Kidney epithelial cell (primary cell): ENCODE results near the gene GET3. TPM values are rescaled to one million over a fixed set of nuclear protein-coding genes. Genes with fewer than 3 reads are reported as not detected.

Source experiments
- DNase-seq: peaks from one replicate; pipeline ENCODE4 v3.0.0-alpha.2; 2010; ENCODE audit warnings: low read depth
- H3K27me3 ChIP-seq: 2 replicates; pipeline ENCODE4 v1.6.0; 2011; ENCODE audit warnings: low read length; ENCODE audit not compliant: control insufficient read depth, insufficient read depth
- H3K36me3 ChIP-seq: 2 replicates; pipeline ENCODE4 v1.5.1; 2011; ENCODE audit warnings: low read length; ENCODE audit not compliant: control insufficient read depth, insufficient read depth
- H3K4me3 ChIP-seq: 2 replicates; pipeline ENCODE4 v1.5.1; 2011; ENCODE audit warnings: low read depth, mild to moderate bottlenecking, control low read depth, low read length
- total RNA-seq: library from RNA; depleted of rRNA; stranded (reverse); fragments of >200 nt; gene quantifications from 2 replicates; pipeline ENCODE4 v1.2.3, GENCODE V29; 2015
- TF ChIP-seq, protein P1 (sequence below): IDR thresholded peaks from 2 replicates; pipeline ENCODE4 v1.5.1; 2011; ENCODE audit warnings: mild to moderate bottlenecking, moderate library complexity, low read length, control low read depth, inconsistent platforms; ENCODE audit not compliant: insufficient read depth, poor library complexity, severe bottlenecking

GET3 gene
- total RNA-seq, 1 donor from 2014 or later = 146 TPM

DNA sequence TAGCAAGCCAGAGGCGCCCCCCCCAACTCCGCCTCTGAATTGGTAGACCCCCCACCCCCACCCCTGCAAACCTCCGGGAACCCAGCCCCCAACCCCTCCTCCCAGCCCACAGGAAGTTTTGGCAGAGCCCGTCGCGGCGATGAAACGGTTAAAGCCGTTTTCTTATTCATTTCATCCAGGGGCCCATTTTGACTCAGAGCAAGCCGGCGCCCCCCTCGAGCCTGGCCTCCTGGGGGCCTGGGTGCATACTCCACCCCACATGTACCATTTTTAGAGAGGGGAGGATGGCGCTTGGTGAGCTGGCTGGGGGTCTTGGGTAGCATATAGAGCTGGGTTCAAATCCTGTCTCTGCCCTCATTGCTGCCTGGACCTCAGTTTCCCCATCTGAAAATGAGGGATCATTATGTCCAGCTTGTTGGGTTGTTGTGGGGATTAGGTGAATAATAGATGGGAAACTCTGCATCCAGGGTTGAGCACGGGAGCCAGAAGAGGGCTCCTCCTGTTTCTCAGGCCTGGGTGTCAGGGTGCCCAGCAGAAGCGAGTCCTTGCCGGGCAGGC is 46.1 kb downstream of the GET3 start:
- no peaks in the 10 kb centered on the region for H3K36me3 ChIP-seq
- no peak overlapping the region for H3K4me3 ChIP-seq
- no peak for DNase-seq
- TF ChIP-seq, protein P1, sequence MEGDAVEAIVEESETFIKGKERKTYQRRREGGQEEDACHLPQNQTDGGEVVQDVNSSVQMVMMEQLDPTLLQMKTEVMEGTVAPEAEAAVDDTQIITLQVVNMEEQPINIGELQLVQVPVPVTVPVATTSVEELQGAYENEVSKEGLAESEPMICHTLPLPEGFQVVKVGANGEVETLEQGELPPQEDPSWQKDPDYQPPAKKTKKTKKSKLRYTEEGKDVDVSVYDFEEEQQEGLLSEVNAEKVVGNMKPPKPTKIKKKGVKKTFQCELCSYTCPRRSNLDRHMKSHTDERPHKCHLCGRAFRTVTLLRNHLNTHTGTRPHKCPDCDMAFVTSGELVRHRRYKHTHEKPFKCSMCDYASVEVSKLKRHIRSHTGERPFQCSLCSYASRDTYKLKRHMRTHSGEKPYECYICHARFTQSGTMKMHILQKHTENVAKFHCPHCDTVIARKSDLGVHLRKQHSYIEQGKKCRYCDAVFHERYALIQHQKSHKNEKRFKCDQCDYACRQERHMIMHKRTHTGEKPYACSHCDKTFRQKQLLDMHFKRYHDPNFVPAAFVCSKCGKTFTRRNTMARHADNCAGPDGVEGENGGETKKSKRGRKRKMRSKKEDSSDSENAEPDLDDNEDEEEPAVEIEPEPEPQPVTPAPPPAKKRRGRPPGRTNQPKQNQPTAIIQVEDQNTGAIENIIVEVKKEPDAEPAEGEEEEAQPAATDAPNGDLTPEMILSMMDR = no peak
- H3K27me3 ChIP-seq = no peaks in the 10 kb centered on the region

DNA sequence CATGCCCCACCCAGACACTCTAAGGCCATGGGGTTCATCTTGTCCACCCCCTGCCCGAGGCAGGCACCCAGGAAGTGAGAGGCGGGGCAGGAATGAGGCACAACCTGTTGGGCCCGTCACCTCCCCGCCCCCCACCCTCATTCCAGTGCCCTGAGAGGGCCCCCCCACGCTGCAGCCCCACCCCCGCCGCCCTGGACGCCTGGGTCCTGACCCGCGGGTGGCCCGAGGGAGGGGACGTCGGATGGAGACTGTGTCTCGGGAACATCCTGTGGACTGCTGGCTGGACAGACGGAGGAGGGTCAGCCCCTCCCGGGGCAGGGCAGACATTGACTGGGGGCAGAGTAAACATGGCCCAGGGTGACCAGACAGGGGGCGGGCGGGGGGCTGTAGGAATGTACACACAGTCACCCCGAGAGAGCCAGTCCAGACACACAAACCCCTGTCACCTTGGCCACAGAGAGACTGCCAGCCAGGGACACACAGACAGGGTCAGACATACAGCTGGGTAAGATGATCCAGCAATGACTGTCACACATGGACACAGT is 46.6 kb downstream of the GET3 start:
- Histone ChIP-seq H3K36me3 (no peaks in the 10 kb centered on the region), H3K4me3 (no peak overlapping the region), H3K27me3 (no peaks in the 10 kb centered on the region)
- TF ChIP-seq, protein P1 = no peak
- no peak for DNase-seq

- DNase-seq = no peak
- H3K36me3 ChIP-seq = no peaks in the 10 kb centered on the region
- H3K4me3 ChIP-seq = no peak overlapping the region
- TF ChIP-seq, protein P1 = no peak
- H3K27me3 ChIP-seq = no peaks in the 10 kb centered on the region
Observed at GRCh38 chr19:12784394-12784870, 47.1 kb downstream of the GET3 start.

GRCh38 chr19:12784871-12785430 is 47.7 kb downstream of the GET3 start:
- Histone ChIP-seq H3K27me3 (no peaks in the 10 kb centered on the region), H3K4me3 (no peak overlapping the region), H3K36me3 (no peaks in the 10 kb centered on the region)
- TF ChIP-seq, protein P1 = no peak
- no peak for DNase-seq

- no peaks in the 10 kb centered on the region for H3K27me3 ChIP-seq
- no peak overlapping the region for H3K4me3 ChIP-seq
- no peak for DNase-seq
- no peaks in the 10 kb centered on the region for H3K36me3 ChIP-seq
- TF ChIP-seq, protein P1 = no peak
Observed at GRCh38 chr19:12785431-12786031, 48.2 kb downstream of the GET3 start.
